A549 treated with AZD9567 at 1 μM for 4 hours (cell line): ENCODE measurements around the gene REC114. TPM values are rescaled to one million over a fixed set of nuclear protein-coding genes. Genes with fewer than 3 reads are reported as not detected.

Experiments used
- total RNA-seq: library from RNA; stranded (reverse); fragments of 200-300 nt; extraction: Qiagen RNA extraction; gene quantifications from 5 replicates; pipeline ENCODE4 v1.2.3, GENCODE V29; 2022; ENCODE audit not compliant: insufficient read depth

Gene REC114, protein sequence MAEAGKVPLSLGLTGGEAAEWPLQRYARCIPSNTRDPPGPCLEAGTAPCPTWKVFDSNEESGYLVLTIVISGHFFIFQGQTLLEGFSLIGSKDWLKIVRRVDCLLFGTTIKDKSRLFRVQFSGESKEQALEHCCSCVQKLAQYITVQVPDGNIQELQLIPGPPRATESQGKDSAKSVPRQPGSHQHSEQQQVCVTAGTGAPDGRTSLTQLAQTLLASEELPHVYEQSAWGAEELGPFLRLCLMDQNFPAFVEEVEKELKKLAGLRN
- total RNA-seq, result not detected in 5 replicates

DNA sequence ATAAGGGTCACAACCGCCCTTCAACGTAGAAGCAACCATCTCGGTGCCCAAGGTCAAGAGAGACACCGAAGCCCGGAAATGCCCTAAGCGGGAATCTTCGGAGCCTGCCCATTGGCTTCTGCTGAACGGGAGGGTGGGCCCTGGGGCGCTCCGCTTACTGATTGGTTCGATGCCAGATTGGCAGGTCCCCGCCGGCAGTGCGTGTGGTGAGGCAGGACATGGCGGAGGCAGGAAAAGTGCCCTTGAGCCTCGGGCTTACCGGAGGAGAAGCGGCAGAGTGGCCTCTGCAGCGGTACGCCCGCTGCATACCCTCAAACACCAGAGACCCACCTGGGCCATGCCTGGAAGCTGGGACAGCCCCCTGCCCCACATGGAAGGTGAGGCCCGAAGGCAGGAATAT, at the start of gene REC114:
Gene REC114, plus strand, starts transcription at position 197 of the 400 bp plus-strand sequence. Its CDS starts 22 bp downstream, at position 219.

Other genes with a start within 250 kb of the REC114 start
- 0.23 to 0.32 TPM (median 0.27 TPM) in 4 of 5 replicates, not detected in the other for gene HCN4, start 74.2 kb upstream of the REC114 start, total RNA-seq
- 189 to 250 TPM (median 199 TPM) in 5 replicates for gene NPTN, start 190.2 kb downstream of the REC114 start, total RNA-seq
- 68.3 to 75.6 TPM (median 69.6 TPM) in 5 replicates for gene CD276, start 241.2 kb downstream of the REC114 start, total RNA-seq